NK-92 (cell line): ENCODE results near the gene OGFR.

ENCODE experiments used
- DNase-seq: peaks from one replicate; lab custom pipeline; 2025; ENCODE audit not compliant: unreplicated experiment; lab: John Stamatoyannopoulos, UW

Gene OGFR

GRCh38 chr20:62804627-62805154 is at the start of gene OGFR:
OGFR (plus strand) TSS chr20:62804835; CDS start chr20:62804860, 25 bp downstream.
- DNase-seq, result no peak

GRCh38 chr20:62754991-62755356 is 49.7 kb upstream of the OGFR start:
- DNase-seq, result no peak

GRCh38 chr20:62755817-62756724 is 48.6 kb upstream of the OGFR start:
- no peak for DNase-seq

- no peak for DNase-seq
Observed at GRCh38 chr20:62758226-62758912, 46.3 kb upstream of the OGFR start.

GRCh38 chr20:62759981-62760431 is 44.6 kb upstream of the OGFR start:
- DNase-seq, result no peak

- DNase-seq, result no peak
Observed at GRCh38 chr20:62760471-62760855, 44.2 kb upstream of the OGFR start.

- no peak for DNase-seq
Observed at GRCh38 chr20:62760856-62761758, 43.5 kb upstream of the OGFR start.

- no peak for DNase-seq
Observed at GRCh38 chr20:62761759-62762131, 42.9 kb upstream of the OGFR start.

- no peak for DNase-seq
Observed at GRCh38 chr20:62762376-62762775, 42.3 kb upstream of the OGFR start.

- no peak for DNase-seq
Observed at GRCh38 chr20:62762801-62763368, 41.8 kb upstream of the OGFR start.

GRCh38 chr20:62763404-62763803 is 41.2 kb upstream of the OGFR start:
- DNase-seq, result no peak

GRCh38 chr20:62764156-62764935 is 40.3 kb upstream of the OGFR start:
- DNase-seq, result no peak

- no peak for DNase-seq
Observed at GRCh38 chr20:62765021-62765420, 39.6 kb upstream of the OGFR start.

GRCh38 chr20:62765432-62766070 is 39.1 kb upstream of the OGFR start:
- no peak for DNase-seq

GRCh38 chr20:62766071-62766450 is 38.6 kb upstream of the OGFR start:
- DNase-seq, result no peak

GRCh38 chr20:62766716-62767115 is 37.9 kb upstream of the OGFR start:
- DNase-seq, result no peak

GRCh38 chr20:62768234-62768546 is 36.4 kb upstream of the OGFR start:
- no peak for DNase-seq

GRCh38 chr20:62768551-62769287 is 35.9 kb upstream of the OGFR start:
- DNase-seq, result no peak
